Stimulated activated CD4-positive, alpha-beta T cell treated with anti-CD3 and anti-CD28 coated beads, Interleukin-1b, Interleukin-23, amount 100 ng/mL, for 1 hour (primary cell): ENCODE results near the gene PAGR1.
"Not testable (repeated sequence)": the region's sequence is repeated elsewhere in the genome, so short reads cannot be mapped to it uniquely, and the experiment has no call there.

Experiments used
- DNase-seq, 2 donors: peaks; one replicate each; pipeline ENCODE4 v3.0.0-alpha.2; 2020; ENCODE audit warnings: low read depth in 2 of 2

PAGR1 gene

DNA sequence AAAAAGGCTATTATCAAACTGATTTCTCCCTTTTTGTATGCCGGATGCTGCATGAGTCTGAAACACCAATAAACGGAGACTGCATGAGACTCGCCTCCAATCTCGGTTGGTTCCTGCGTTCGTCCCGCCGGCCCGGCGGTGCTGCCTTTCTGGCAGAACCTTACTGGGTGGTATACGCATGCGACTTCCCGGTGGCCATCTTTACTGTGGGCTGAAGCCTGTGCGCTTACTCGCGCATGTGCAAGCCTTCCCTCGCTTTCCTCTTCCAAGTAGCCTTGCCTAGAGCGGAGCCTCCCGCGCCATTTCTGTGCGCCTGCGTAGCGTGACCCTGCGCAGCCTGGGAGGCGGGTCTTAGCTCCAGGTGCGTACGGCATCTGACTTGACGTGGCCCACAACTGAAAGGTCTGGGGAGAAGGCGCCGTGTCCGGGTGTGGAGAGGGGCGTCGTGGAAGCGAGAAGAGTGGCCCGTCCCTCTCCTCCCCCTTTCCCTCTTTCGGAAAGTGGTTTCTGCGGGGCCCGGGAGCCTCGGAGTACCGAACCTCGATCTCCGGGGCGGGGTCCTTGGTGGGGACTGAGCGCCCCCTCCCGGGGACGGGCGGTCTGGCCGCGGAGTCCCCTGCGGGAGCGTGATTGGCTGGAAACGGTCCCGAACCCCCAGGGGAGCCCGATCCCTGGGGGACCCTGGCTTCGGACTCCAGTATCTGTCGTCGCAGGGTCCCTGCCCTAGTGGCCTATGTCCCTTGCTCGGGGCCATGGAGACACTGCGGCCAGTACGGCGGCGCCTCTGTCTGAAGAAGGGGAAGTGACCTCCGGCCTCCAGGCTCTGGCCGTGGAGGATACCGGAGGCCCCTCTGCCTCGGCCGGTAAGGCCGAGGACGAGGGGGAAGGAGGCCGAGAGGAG lies at the start of gene PAGR1:
Gene PAGR1, plus strand, starts transcription at position 360 of the 901 bp plus-strand sequence. Its CDS starts 374 bp downstream, at position 734.
- peak; percentile 95 to 97 for DNase-seq

GRCh38 chr16:29766571-29766970 lies 49.4 kb upstream of the PAGR1 start:
- no peak for DNase-seq

GRCh38 chr16:29767062-29767461 lies 48.9 kb upstream of the PAGR1 start:
- DNase-seq, result no peak

DNA sequence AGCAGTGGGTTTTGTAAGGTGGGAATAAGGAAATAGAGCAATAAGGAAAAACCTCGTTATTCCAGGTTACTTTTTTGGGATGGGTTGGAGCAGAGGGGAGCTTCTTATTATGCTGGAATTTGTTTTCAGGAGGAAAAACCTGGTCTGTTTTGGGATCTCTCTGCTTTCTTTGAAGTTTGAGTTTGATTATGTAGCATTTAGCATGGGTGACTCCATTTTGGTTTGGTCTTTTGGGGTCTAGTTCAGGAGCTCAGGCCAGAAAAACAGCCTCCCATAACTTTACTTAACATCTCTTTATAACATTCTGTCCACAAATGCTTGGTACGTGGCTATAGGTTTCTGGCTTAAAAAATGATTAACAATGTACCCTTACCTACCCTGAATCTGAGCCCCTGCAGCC lies 46.4 kb upstream of the PAGR1 start:
- no peak for DNase-seq

GRCh38 chr16:29770250-29770929 lies 45.6 kb upstream of the PAGR1 start:
- DNase-seq, result no peak

DNA sequence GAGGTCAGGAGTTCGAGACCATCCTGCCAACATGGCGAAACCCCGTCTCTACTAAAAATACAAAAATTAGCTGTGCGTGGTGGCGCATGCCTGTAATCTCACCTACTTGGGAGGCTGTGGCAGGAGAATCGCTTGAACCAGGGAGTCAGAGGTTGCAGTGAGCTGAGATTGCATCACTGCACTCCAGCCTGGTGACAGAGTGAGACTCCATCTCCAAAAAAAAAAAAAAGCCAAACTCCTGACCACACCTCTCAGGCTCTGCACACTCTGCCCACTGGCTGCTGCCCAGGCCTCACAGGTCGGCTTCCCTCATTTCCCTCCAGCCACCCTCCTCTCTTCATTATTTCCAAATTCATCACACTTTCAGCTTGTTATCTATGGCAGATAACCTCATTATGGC lies 43.6 kb upstream of the PAGR1 start:
- not testable (repeated sequence) for DNase-seq

- no peak for DNase-seq
Measured at GRCh38 chr16:29774730-29775129, 41.2 kb upstream of the PAGR1 start.

DNA sequence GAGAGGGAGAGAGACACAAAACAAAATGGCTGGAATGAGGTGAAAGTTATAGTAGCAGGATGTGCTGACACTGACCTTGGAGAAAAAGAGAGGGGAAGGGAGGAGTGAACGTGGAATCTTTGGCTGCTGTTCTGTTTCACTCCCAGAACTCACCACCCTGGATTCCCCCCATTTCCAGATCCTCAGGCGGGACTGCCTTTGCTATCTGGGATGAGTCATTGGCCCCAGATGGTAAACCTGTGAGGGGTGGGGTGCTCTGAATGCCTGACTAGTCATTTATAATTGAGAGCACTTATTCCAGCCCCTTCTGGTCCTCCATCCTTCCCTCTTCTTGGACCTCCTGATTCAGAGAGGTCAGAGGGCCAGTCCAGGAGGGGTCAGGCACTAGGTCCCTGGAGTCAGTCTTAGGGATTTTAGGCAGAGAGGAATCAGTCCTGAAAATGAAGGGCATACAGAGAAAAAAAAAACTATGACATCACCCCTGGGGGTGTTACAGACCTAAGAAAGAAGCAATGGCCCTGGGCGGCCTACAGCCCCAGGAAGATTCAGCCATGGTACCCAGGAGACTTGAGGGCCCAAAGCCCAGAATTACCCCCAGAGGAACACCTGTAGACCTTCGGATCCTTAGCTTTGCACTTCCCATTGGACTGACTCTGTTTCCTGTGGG lies 40.1 kb upstream of the PAGR1 start:
- DNase-seq, result no peak

DNA sequence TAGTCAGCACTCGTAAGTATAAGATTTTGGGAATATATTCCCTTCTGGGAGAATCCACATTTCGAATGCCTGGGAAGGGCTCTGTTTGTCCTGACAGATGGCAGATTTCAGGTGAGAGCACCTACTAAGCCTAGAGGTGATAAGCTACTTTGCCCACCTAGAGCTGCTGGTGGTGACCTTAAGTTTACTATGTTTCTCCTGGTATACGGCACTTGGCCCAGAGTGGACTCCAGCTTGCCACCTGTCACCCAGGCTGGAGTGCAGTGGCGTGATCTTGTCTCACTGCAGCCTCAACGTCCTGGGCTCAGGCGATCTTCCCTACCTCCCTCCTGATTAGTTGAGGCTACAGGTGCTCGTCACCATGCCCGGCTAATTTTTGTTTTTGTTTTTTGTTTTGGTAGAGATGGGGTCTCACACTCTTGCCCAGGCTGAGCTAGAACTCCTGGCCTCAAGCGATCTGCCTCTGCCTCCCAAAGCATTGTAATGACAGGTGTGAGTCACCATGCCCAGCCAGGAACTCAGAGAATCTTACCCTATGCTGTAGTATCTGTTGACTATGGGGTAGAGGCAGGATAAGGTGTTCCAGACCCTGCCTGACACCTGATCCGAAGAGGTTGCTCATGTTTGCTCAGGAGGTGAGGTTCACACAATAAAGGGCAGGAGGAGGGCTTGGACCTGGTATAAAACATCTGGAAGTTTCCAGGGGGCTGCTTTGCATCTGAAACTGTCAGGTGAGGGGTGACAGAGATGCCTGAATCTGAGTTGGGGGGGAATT lies 38.2 kb upstream of the PAGR1 start, which contains the start of gene ZG16:
Gene ZG16, plus strand, starts transcription at position 681 of the 775 bp plus-strand sequence. CDS start 1,011 bp downstream, outside the sequence.
- no peak for DNase-seq

DNA sequence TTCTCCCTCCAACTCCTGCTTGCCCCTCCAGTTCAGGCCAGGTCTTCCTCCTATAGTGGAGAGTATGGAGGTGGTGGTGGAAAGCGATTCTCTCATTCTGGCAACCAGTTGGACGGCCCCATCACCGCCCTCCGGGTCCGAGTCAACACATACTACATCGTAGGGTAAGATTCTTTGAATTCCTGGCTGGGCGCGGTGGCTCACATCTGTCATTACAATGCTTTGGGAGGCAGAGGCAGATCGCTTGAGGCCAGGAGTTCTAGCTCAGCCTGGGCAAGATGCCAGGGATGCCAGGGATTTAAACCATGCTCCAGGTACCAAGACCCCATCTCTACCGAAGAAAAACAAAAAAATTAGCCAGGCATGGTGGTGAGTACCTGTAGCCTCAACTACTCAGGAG lies 36.5 kb upstream of the PAGR1 start:
- no peak for DNase-seq

- not testable (repeated sequence) for DNase-seq
Measured at GRCh38 chr16:29783094-29783953, 32.6 kb upstream of the PAGR1 start.

DNA sequence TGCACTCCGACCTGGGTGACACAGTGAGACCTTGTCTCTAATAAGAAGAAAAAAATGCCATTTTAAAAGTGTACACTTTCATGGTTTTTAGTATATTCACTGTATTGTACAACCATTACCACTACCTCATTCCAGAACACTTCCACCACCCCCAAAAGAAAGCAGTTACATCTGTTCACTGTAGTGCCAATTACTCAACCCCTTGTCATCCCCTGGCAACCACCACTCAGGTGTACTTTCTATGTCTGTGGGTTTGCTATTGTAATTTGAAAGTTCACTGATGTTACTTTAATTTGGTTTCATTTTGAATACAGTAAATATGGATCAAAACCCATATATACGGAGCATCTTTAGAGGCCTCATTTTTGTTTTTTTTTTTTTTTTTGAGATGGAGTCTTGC lies 31.8 kb upstream of the PAGR1 start:
- no peak for DNase-seq

GRCh38 chr16:29784901-29785500 lies 31.0 kb upstream of the PAGR1 start:
- peak in 1 of 2 donors; percentile 50 for DNase-seq

DNA sequence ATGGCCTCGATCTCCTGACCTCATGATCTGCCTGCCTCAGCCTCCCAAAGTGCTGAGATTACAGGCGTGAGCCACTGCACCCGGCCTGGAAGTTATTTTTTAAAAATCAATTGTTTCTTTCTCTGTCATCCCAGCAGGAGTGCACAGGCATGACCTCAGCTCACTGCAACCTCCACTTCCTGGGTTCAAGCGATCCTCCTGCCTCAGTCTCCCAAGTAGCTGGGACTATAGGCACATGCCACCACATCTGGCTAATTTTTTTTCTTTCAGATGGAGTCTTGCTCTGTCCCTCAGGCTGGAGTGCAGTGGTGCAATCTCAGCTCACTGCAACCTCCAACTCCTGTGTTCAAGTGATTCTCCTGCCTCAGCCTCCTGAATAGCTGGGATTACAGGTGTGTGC lies 28.8 kb upstream of the PAGR1 start:
- DNase-seq, result not testable (repeated sequence)

DNA sequence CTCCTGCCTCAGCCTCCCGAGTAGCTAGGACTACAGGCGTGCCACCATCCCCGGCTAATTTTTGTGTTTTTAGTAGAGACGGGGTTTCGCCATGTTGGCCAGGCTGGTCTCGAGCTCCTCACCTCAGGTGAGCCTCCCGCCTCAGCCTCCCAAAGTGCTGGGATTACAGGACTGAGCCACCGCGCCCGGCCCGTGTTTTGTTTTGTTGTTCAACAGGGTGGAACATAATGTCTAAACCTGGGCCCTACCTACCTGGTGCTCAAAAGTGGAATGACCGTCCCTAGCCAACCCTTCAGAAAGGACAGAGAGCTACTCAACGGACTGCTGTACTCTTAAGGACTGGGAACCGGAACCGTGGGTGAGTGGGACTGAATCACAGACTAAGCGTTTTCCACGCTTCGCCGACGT lies 26.2 kb upstream of the PAGR1 start:
- no peak for DNase-seq

DNA sequence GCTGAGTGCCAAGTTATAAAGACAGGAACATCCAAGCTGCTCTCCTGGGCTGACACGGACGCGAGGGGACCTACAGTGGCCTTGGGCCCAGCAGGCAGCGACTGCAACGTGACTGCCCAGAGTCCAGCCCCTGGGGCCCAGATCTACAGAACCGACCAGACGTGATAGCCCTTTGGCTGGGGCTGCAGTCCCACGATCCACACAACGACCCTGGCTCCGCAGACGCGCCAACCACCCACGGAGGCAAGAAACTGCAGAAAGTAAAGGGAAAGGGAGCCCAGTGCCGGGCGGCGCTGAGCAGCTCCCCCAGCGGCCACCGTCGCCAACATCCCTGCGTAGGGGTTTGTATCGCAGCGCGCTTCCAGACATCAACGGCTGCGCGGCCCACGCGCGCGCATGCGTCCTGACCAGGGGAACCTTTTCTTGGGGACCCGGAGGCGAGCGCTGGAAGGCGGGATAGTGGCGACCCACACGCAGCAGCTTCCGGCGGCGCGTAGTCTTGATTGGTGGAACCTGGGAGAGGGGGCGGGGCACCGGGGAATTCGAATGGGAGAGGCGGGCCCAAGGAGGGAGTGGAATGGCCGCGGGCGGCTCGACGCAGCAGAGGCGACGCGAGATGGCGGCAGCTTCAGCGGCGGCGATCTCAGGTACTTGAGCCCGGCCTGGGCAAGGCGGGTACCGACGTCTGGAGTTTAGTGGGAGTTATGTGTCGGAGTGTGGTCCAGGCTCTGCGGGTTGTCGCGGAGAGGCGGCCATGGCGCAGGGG lies 25.6 kb upstream of the PAGR1 start, which contains the start of gene KIF22:
Gene KIF22, plus strand, starts transcription at position 569 of the 766 bp plus-strand sequence. Its CDS starts 9 bp downstream, at position 578.
- peak; percentile 99 for DNase-seq

GRCh38 chr16:29790949-29791844 lies 24.8 kb upstream of the PAGR1 start:
- no peak for DNase-seq
